Fibroblast of the aortic adventitia (primary cell): ENCODE results near the gene PANK1. TPM values are rescaled to one million over a fixed set of nuclear protein-coding genes. Genes with fewer than 3 reads are reported as not detected.

Experiments
- DNase-seq: peaks from one replicate; pipeline ENCODE4 v3.0.0-alpha.2; 2010; ENCODE audit warnings: low read depth
- H3K4me3 ChIP-seq: 2 replicates; pipeline ENCODE4 v1.5.1; 2011; ENCODE audit warnings: low read depth, mild to moderate bottlenecking, control low read depth, low read length, moderate library complexity
- total RNA-seq: library from RNA; depleted of rRNA; stranded (reverse); fragments of >200 nt; gene quantifications from 2 replicates; pipeline ENCODE4 v1.2.3, GENCODE V29; 2012; ENCODE audit warnings: low replicate concordance
- TF ChIP-seq, protein P1 (sequence below): IDR thresholded peaks from 2 replicates; pipeline ENCODE4 v1.5.1; 2011; ENCODE audit warnings: mild to moderate bottlenecking, low read length, control low read depth, inconsistent platforms; ENCODE audit not compliant: insufficient read depth

Gene PANK1
- total RNA-seq, 1 donor = 5.2 TPM

DNA sequence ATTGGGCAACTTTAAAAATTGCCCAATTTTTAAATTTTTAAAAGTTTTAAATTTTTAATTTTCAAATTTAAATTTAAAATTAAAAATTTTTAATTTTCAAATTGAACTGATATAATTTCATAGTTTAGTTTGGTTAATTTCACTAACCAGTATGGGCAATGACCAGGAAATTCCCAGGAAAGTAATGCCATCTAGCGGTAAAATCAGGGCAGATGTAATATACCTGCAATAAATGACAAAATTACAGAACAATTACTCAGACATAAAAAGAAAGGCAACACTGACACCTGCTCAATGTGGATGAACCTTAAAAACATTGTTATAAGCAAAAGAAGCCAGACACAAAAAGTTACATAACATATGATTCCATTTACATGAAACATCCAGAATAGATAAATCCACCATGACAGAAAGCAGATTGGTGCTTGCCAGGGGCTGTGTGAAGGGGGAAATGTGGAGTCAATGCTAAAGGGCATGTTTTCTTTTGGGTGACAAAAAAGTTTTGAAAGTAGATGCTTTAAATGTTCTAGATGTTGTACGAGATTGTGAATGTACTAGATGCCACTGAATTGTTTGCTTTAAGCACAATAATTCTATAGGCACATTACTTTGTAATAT lies 81.1 kb downstream of the PANK1 start:
- peak; percentile 71 for DNase-seq
- TF ChIP-seq, protein P1, sequence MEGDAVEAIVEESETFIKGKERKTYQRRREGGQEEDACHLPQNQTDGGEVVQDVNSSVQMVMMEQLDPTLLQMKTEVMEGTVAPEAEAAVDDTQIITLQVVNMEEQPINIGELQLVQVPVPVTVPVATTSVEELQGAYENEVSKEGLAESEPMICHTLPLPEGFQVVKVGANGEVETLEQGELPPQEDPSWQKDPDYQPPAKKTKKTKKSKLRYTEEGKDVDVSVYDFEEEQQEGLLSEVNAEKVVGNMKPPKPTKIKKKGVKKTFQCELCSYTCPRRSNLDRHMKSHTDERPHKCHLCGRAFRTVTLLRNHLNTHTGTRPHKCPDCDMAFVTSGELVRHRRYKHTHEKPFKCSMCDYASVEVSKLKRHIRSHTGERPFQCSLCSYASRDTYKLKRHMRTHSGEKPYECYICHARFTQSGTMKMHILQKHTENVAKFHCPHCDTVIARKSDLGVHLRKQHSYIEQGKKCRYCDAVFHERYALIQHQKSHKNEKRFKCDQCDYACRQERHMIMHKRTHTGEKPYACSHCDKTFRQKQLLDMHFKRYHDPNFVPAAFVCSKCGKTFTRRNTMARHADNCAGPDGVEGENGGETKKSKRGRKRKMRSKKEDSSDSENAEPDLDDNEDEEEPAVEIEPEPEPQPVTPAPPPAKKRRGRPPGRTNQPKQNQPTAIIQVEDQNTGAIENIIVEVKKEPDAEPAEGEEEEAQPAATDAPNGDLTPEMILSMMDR = peak; percentile 71
- H3K4me3 ChIP-seq = no peak overlapping the region

DNA sequence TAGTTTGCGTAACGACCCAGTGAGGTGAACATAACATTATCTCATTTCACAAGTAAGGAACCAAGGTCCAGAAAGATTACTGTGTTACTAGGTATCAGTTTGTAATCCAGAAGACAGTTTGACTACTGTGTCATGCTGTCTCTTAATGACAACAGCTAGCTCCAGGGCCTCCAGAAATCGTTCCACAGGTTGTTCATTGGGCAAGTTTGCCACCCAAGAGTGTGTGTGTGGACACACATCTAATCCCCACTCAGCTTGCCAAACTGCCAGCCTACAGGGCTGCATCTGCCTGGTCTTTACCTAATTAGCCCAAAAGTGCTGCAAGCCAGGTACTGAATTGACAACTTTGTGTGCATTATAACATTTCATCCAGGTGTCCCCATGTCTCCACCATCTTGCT lies 81.7 kb downstream of the PANK1 start:
- TF ChIP-seq, protein P1 = no peak
- H3K4me3 ChIP-seq = no peak overlapping the region
- DNase-seq = no peak

DNA sequence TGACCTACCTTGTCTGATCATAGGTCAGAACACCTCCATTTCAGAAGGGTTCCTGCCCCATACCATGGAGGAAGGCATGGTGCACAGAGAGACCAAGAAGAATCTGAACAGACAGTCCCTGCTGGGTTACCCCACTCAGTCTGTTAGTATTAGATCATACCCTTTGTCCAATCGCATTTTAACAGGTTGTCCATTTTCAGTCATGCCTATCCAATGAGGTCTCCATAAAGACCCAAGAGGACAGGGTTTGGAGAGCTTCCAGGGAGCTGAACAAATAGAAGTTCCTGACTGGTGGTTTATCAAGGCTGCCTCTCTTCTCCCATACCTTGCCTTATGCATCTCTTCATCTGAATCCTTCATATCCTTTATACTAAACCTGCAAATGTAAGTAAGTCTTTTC lies 88.4 kb downstream of the PANK1 start:
- TF ChIP-seq, protein P1 = no peak
- no peak overlapping the region for H3K4me3 ChIP-seq
- peak; percentile 17 for DNase-seq

DNA sequence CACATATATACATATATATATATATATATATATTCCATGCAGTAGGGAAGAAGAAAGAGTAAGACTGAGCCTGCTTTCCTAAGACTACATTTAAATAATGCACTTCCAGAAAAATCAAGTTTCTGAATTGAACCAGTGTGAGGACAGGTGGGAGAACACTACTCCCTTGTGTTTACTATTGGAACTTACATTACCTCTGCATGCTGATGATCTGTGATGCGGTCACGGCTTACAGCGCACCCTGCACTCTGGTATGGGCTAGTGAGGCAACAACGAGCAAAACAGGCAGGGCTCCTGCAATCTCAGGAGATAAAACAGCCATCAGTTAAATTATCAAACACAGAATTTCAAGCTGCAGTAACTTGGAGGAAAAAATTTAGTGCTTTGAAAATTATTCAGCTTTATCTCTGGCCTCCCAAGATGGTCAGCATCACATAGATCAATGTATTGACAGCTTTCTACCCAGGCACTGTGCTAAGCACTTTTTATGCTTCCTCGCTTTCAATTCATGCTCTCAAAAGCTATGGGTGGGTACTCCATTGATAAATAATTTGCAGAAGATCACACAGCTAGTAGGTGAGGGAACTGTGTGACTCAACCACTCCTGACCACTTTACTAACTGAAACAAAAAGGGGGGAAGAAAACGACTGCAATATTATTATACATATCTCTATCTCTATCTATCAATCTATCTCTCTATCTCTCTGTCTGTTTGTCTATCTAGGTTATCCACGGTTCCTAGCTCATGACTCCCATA lies 89.2 kb downstream of the PANK1 start:
- TF ChIP-seq, protein P1 = peak; percentile 26
- DNase-seq = peak; percentile 58
- H3K4me3 ChIP-seq = no peak overlapping the region

DNA sequence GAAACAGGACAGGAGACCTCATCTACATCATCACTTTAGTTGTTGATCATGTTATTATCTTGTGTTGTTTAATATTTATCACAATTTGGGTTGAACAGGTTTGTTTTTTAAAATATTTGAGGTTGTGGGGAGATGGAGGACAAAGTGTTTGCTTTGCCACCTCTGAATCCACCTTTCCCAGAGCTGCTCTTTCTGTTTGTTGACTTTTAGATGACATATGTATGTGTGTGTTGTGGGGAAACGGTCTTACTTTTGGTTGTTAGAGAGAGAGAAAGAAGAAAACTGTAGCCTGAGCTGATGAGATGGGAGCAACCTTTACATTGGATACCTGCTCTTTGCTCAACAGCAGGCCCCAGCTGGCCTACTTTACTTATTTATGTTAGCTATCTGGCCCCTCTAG lies 90.6 kb downstream of the PANK1 start:
- TF ChIP-seq, protein P1 = no peak
- no peak for DNase-seq
- no peak overlapping the region for H3K4me3 ChIP-seq

DNA sequence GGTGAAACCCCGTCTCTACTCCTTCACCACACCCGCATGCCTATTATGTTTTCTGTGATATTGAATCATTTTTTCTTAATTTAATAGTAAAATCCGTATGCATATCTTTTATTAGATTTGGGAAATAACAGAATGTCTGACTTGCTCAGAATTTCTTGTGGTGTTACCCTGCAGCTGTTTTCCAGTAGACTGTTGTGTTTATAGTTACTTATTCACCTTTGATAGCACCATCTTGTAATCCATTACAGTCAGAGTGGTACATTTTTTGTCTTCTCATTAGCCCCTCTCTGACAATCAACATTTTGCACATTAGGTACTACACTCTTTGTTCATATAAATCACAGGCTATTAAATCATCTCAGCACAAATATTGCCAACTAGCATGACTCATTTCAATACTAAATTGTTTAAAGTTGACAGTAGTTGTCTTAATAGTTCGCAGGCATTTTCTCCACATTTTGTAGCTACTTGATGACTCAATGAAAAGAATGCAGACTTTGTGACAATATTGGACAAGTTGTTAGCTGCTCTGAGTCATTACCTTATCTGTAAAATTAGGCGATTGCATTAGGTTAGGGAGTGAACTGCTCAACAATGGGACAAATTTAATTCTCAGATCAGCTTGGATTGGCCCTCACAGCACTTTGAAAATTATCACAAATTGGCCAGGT lies 91.8 kb downstream of the PANK1 start:
- TF ChIP-seq, protein P1 = no peak
- peak; percentile 98 for DNase-seq
- H3K4me3 ChIP-seq = no peak overlapping the region
